Kidney (tissue), 14 donors: ENCODE data around the gene ZNF423. TPM values are rescaled to one million over a fixed set of nuclear protein-coding genes. Genes with fewer than 3 reads are reported as not detected.

Experiments
- DNase-seq, 5 donors: peaks; one replicate each; pipeline ENCODE4 v3.0.0-alpha.2; 2013 to 2020
- FAIRE-seq: peaks from 2 replicates; lab custom pipeline; 2012; peaks lifted over from hg19 to GRCh38; lab: Jason Lieb, UNC
- H3K27ac ChIP-seq, 2 donors: one replicate each; pipeline ENCODE4 v1.7.0; 2013; ENCODE audit warnings: low read depth in 2 of 2, low read length in 2 of 2, inconsistent platforms in 1 of 2
- H3K27me3 ChIP-seq: one replicate; pipeline ENCODE4 v1.7.1; 2013; ENCODE audit warnings: low read length, inconsistent platforms; ENCODE audit not compliant: control insufficient read depth, insufficient read depth
- H3K36me3 ChIP-seq, 3 donors: one replicate each; pipeline versions ENCODE4 v1.7.0 to v1.7.1; 2013; ENCODE audit warnings: low read length in 3 of 3, control low read depth in 1 of 3, inconsistent platforms in 1 of 3; ENCODE audit not compliant: insufficient read depth in 3 of 3, control insufficient read depth in 2 of 3
- H3K4me1 ChIP-seq, 3 donors: one replicate each; pipeline versions ENCODE4 v1.7.0 to v1.7.1; 2013; ENCODE audit warnings: low read length in 3 of 3, inconsistent platforms in 1 of 3, low read depth in 1 of 3; ENCODE audit not compliant: control insufficient read depth in 2 of 3, insufficient read depth in 2 of 3
- H3K4me3 ChIP-seq, 3 donors: one replicate each; pipeline versions ENCODE4 v1.7.0 to v1.8.1; 2013; ENCODE audit warnings: low read length in 3 of 3, control low read depth in 1 of 3, inconsistent platforms in 1 of 3
- H3K9ac ChIP-seq, 3 donors: one replicate each; pipeline versions ENCODE4 v1.7.0 to v1.7.1; 2013; ENCODE audit warnings: low read length in 3 of 3, control low read depth in 1 of 3, inconsistent platforms in 1 of 3
- H3K9me3 ChIP-seq, 3 donors: one replicate each; pipeline versions ENCODE4 v1.7.0 to v1.7.1; 2013; ENCODE audit warnings: low read length in 3 of 3, control low read depth in 1 of 3, inconsistent platforms in 1 of 3; ENCODE audit not compliant: control insufficient read depth in 2 of 3, insufficient read depth in 1 of 3
- intact Hi-C: fragments of 100-400 bp; cut with DNase I; formaldehyde crosslinking; loops from one replicate; pipeline ENCODE4 v1.11.1; 2022
- polyA plus RNA-seq: library from polyadenylated mRNA; stranded (reverse); fragments of 350-450 nt; fragmentation: Illumina TruSeq; extraction: RNeasy Lipid Tissue Mini Kit (QIAGEN cat#74804); gene quantifications from one replicate; pipeline ENCODE4 v1.2.3, GENCODE V29; 2014; ENCODE audit warnings: low read depth, low replicate concordance; ENCODE audit not compliant: insufficient read depth
- total RNA-seq: library from RNA; stranded (reverse); fragmentation: NEBNext Ultra II Directional; extraction: Animal tissue kit (Norgen Biotek cat#: 25700); gene quantifications from one replicate; pipeline ENCODE4 v1.2.1, GENCODE V29; 2021
- TF ChIP-seq, protein P1 (sequence below): IDR thresholded peaks from 3 replicates; pipeline ENCODE4 v1.5.1; 2012; ENCODE audit warnings: mild to moderate bottlenecking, moderate library complexity, borderline replicate concordance; ENCODE audit not compliant: insufficient read depth; ENCODE audit errors: extremely low read depth
- donor health status: control.
- donor health status: control.
- donor health status: control.
- donor health status: control.
- donor health status: control.
- donor health status: DM: yes; HTN: yes; CAD: no.
- donor health status: Normal renal cell carcinoma (clear cell type).

Gene ZNF423
- total and polyA plus RNA-seq, 2 donors from 2014 or later, result 2.0 to 8.4 TPM

DNA sequence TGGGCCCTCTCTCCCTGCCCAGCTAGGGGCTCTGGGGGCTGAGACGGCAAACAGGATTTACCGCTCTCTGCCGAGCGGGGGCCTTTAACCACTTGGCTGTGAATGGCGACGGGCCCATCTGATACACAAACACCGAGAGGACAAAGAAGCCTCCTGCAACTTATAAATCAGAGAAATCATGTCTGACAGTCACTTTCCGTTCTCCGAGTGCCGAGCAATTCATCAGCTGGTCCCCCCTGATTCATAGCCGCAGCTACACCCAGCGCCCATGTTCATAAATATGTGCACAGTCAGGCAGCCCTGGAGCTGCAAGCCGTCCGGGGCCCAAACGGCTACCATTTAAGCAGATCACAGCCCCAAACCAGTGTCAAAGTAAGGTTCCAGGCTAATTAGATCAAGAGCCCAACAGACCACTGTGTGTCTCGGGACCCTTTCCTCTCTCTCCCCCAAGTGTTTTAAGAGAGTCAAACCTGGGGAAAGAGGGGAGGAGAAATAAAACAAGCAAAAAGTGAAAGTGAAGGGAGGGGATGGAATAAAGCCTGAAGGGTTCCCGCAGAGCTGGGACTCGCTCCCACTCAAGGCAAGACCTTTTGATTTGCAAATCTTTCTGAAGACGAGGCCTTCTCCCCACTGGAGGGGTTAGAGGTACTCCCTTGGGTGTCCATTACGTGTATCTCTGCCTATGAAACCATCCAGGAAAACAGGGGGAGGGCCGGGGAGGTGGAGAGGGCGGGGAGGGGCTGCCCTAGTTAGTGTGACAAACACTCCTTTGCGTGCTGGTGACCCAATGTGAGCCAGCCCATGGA, 327.6 kb downstream of the ZNF423 start:
- TF ChIP-seq, protein P1, sequence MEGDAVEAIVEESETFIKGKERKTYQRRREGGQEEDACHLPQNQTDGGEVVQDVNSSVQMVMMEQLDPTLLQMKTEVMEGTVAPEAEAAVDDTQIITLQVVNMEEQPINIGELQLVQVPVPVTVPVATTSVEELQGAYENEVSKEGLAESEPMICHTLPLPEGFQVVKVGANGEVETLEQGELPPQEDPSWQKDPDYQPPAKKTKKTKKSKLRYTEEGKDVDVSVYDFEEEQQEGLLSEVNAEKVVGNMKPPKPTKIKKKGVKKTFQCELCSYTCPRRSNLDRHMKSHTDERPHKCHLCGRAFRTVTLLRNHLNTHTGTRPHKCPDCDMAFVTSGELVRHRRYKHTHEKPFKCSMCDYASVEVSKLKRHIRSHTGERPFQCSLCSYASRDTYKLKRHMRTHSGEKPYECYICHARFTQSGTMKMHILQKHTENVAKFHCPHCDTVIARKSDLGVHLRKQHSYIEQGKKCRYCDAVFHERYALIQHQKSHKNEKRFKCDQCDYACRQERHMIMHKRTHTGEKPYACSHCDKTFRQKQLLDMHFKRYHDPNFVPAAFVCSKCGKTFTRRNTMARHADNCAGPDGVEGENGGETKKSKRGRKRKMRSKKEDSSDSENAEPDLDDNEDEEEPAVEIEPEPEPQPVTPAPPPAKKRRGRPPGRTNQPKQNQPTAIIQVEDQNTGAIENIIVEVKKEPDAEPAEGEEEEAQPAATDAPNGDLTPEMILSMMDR, result no peak
- peaks cover 0 to 8% (median 0%) of the 10 kb centered on the region in 3 donors for H3K4me1 ChIP-seq
- H3K27ac ChIP-seq, result no peak overlapping the region
- peak in 4 of 5 donors; percentile 74 to 84 (median 77) for DNase-seq
- no peak for FAIRE-seq
- intact Hi-C loops, result no loop called here
- no peaks in the 10 kb centered on the region for H3K9me3 ChIP-seq
- no peaks in the 10 kb centered on the region for H3K36me3 ChIP-seq
- no peaks in the 10 kb centered on the region for H3K27me3 ChIP-seq
- peak overlapping the region in 1 of 3 donors; percentile 7 for H3K9ac ChIP-seq
- H3K4me3 ChIP-seq, result peak overlapping the region in 2 of 3 donors; percentile 30 to 52

DNA sequence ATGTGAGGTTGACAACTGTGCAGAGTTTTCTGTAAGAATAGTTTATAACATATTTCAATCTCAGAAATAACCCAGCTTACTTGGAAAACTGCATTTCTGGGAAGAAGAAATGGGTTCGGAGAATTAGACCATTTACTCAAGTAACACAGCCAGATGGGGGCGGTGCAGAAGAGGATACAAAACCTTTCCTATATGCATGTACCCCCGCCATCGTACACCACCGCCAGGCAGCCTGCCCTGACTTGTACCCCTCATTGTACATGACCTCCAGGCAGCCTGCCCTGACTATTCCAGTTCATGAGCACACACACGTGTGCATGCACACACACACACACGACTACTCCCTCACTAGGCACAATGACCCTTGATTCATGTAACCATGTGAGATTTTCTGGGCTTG, 328.3 kb downstream of the ZNF423 start:
- DNase-seq (peak in 3 of 5 donors; percentile 28 to 77 (median 64)), FAIRE-seq (no peak)
- Histone ChIP-seq H3K27me3 (no peaks in the 10 kb centered on the region), H3K36me3 (peaks cover 0 to under 1% (median 0%) of the 10 kb centered on the region in 3 donors), H3K27ac (no peak overlapping the region), H3K4me1 (peaks cover 0 to 8% (median 0%) of the 10 kb centered on the region in 3 donors), H3K9me3 (no peaks in the 10 kb centered on the region), H3K9ac (no peak overlapping the region), H3K4me3 (peak overlapping the region in 1 of 3 donors; percentile 52)
- intact Hi-C loops, result no loop called here
- TF ChIP-seq, protein P1, result no peak

DNA sequence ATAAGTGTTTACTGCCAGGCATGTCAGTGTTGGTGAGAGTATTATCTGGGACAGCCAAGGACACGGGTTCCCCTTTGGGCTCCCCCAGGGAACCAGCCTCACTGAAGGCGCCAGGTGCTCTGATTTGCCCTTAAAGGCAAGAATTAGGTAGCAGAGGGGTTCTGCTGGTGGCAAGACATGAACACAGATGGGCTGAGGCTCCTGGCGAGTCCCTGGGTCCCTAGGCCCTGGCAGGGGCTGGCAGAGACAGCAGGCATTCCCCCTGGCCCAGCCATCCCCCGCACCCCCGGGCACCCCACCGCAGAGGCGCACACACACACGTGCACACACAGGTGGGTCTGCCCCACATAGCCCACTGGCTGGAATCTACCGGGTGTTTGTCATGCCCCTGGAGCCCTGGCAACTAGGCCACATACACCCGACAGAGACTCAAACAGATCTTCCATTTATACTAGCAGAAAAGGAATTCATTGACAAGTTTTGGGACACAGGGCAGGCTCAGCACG, 329.0 kb downstream of the ZNF423 start:
- TF ChIP-seq, protein P1, result no peak
- no peak for FAIRE-seq
- Histone ChIP-seq H3K9ac (no peak overlapping the region), H3K4me3 (no peak overlapping the region), H3K27me3 (no peaks in the 10 kb centered on the region), H3K36me3 (peaks cover 0 to 3% (median 0%) of the 10 kb centered on the region in 3 donors), H3K27ac (no peak overlapping the region), H3K4me1 (peaks cover 0 to 8% (median 0%) of the 10 kb centered on the region in 3 donors), H3K9me3 (no peaks in the 10 kb centered on the region)
- intact Hi-C loops, result no loop called here
- DNase-seq, result no peak
